GM18868 (cell line): Measurements from ENCODE around the gene CA11.

ENCODE experiments used
- ATAC-seq: cut with Tn5 transposase; IDR thresholded peaks from one replicate; pipeline ENCODE4 v1.9.1; 2021; ENCODE audit warnings: mild to moderate bottlenecking, moderate library complexity; ENCODE audit not compliant: unreplicated experiment

Gene CA11

GRCh38 chr19:48595833-48596232 lies 50.2 kb downstream of the CA11 start:
- ATAC-seq: no peak

DNA sequence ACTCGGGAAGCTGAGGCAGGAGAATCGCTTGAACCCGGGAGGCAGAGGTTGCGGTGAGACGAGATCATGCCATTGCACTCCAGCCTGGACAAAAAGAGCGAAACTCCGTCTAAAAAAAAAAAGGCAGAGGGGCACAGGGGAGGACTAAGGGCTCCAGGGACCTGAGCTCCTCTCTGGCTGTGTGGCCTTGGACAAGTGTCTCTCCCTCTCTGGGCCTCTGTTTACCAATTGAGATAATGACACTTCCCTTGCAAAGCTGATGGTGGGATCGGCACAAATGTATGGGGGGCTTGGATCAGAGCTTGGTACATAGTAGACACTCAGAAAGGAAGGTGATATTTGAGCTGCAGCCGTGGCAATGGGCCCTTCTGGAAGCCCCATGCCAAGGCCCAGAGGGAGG lies 50.8 kb downstream of the CA11 start:
- ATAC-seq: no peak

DNA sequence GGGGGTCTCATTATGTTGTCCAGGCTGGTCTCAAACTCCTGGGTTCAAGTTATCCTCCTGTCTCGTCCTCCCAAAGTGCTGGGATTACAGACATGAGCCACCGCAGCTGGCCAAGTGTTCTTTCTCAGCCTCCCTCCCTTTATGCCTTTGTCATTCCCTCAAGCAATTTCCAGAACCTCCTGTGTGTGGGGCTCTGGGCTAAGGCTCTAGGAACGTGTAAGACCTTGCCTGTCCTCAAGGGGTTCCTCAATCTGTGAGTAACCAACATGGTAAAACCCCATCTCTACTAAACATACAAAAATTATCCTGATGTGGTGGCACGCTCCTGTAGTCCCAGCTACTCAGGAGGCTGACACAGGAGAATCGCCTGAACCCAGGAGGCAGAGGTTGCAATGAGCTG lies 55.0 kb downstream of the CA11 start:
- ATAC-seq: no peak

GRCh38 chr19:48588670-48589401 lies 57.2 kb downstream of the CA11 start:
- ATAC-seq: no peak
